GM12891 (cell line): Measurements from ENCODE around the gene GNPNAT1.

ENCODE experiments used
- POLR2A ChIP-seq: IDR thresholded peaks from 2 replicates; pipeline ENCODE4 v1.6.1; 2011; ENCODE audit warnings: low read depth, low read length, control low read depth
- POLR2AphosphoS5 ChIP-seq: IDR thresholded peaks from 2 replicates; pipeline ENCODE4 v1.6.1; 2011; ENCODE audit warnings: low read depth, low read length, control low read depth
- SPI1 ChIP-seq: IDR thresholded peaks from 2 replicates; pipeline ENCODE4 v1.6.1; 2011; ENCODE audit warnings: low read depth, low read length, control low read depth
- TAF1 ChIP-seq: IDR thresholded peaks from 2 replicates; pipeline ENCODE4 v1.6.1; 2011; ENCODE audit warnings: low read depth, low read length, control low read depth

DNA sequence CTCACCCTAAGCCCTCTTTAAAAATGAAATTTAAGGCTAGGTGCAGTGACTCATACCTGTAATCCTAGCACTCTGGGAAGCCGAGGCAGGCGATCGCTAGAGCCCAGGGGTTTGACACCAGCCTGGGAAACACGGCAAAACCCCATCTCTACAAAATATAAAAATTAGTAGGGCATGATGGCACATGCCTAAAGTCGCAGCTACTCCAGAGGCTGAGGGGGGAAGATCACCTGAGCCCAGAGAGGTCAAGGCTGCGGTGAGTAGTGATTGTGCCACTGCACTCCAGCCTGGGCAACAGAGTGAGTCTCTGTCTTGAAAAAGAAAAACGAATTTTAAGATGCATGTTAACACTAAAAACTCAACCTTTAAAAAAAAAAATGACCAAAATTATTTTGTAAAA, 12.7 kb downstream of the GNPNAT1 start:
- no peak for TF ChIP-seq POLR2A
- TF ChIP-seq POLR2AphosphoS5 = no peak
- TF ChIP-seq TAF1 = no peak
- TF ChIP-seq SPI1 = no peak
